ENCODE data around the gene ANTXR1. TPM values are rescaled to one million over a fixed set of nuclear protein-coding genes. Genes with fewer than 3 reads are reported as not detected.

Gene ANTXR1
- total RNA-seq, 2 experiments from 2014 or later = 0.30 to 0.38 TPM

- ChIA-PET CTCF (interaction anchor here (0.6 kb wide), 1 partner anchor 606 kb away, joined by 3 read pairs; no protein-coding TSS in a partner anchor), POLR2A (no interaction called here)
Observed at GRCh38 chr2:69191634-69192033, 178.7 kb downstream of the ANTXR1 start.

GRCh38 chr2:69192176-69192945 is 179.4 kb downstream of the ANTXR1 start:
- ChIA-PET CTCF (interaction anchor here (0.6 to 1.2 kb wide), 2 partner anchors 72 to 606 kb away, joined by 3 to 4 read pairs; no protein-coding TSS in a partner anchor), POLR2A (no interaction called here)

- CTCF ChIA-PET = no interaction called here
- POLR2A ChIA-PET = no interaction called here
Observed at GRCh38 chr2:69195706-69196105, 182.7 kb downstream of the ANTXR1 start.

GRCh38 chr2:69196327-69197117 is 183.5 kb downstream of the ANTXR1 start:
- CTCF ChIA-PET = no interaction called here
- POLR2A ChIA-PET = no interaction called here

GRCh38 chr2:69200107-69200520 is 187.1 kb downstream of the ANTXR1 start:
- ChIA-PET CTCF (no interaction called here), POLR2A (no interaction called here)

- CTCF ChIA-PET = no interaction called here
- POLR2A ChIA-PET = no interaction called here
Observed at GRCh38 chr2:69201259-69201658, 188.3 kb downstream of the ANTXR1 start.

GRCh38 chr2:69202327-69202726 is 189.3 kb downstream of the ANTXR1 start:
- ChIA-PET CTCF (no interaction called here), POLR2A (no interaction called here)

- ChIA-PET POLR2A (no interaction called here), CTCF (no interaction called here)
Observed at GRCh38 chr2:69203166-69203985, 190.4 kb downstream of the ANTXR1 start.

- ChIA-PET POLR2A (no interaction called here), CTCF (no interaction called here)
Observed at GRCh38 chr2:69204654-69205053, 191.7 kb downstream of the ANTXR1 start.

- ChIA-PET CTCF (no interaction called here), POLR2A (no interaction called here)
Observed at GRCh38 chr2:69205076-69205475, 192.1 kb downstream of the ANTXR1 start.

- ChIA-PET POLR2A (no interaction called here), CTCF (no interaction called here)
Observed at GRCh38 chr2:69205491-69205890, 192.5 kb downstream of the ANTXR1 start.

- ChIA-PET CTCF (interaction anchor here (0.6 kb wide), 1 partner anchor 193 kb away, joined by 3 read pairs; no protein-coding TSS in a partner anchor), POLR2A (no interaction called here)
Observed at GRCh38 chr2:69208023-69208595, 195.1 kb downstream of the ANTXR1 start.

GRCh38 chr2:69209482-69209881 is 196.5 kb downstream of the ANTXR1 start:
- ChIA-PET CTCF (no interaction called here), POLR2A (no interaction called here)

- POLR2A ChIA-PET = no interaction called here
- CTCF ChIA-PET = no interaction called here
Observed at GRCh38 chr2:69210385-69210784, 197.4 kb downstream of the ANTXR1 start.

- CTCF ChIA-PET = no interaction called here
- POLR2A ChIA-PET = no interaction called here
Observed at GRCh38 chr2:69211048-69211447, 198.1 kb downstream of the ANTXR1 start.

GRCh38 chr2:69211686-69212085 is 198.7 kb downstream of the ANTXR1 start:
- ChIA-PET CTCF (no interaction called here), POLR2A (no interaction called here)

GRCh38 chr2:69212238-69213028 is 199.5 kb downstream of the ANTXR1 start:
- ChIA-PET POLR2A (no interaction called here), CTCF (no interaction called here)

GRCh38 chr2:69213201-69213600 is 200.2 kb downstream of the ANTXR1 start:
- POLR2A ChIA-PET = no interaction called here
- CTCF ChIA-PET = no interaction called here

- ChIA-PET CTCF (no interaction called here), POLR2A (no interaction called here)
Observed at GRCh38 chr2:69213782-69214181, 200.8 kb downstream of the ANTXR1 start.

Data from activated CD8-positive, alpha-beta memory T cell treated with anti-CD3 and anti-CD28 coated beads for 36 hours (primary cell).